ENCODE data around the gene CDC14A. TPM values are rescaled to one million over a fixed set of nuclear protein-coding genes. Genes with fewer than 3 reads are reported as not detected.

The CDC14A gene
- total RNA-seq, 1 experiment from 2014 or later = 6.8 TPM

DNA sequence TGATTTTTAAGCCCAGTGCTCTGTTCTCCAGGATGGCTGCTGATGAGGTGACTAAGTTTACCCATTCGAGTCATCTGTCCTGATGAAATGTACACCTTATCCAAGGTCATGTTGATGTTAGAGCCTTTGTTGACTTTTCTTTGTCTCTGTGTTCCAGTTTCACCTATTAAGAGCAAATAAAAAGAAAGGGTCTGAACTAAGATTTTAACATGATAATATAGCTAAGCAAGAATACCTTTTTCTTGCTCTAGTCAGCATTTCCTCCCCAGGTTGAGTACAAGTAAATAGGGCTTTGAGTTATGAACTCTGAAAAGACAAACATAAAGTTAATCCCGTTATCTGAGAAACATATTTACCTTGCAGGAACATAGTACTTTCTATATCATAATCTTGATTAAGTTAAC, 133.6 kb downstream of the CDC14A start:
- Histone ChIP-seq H3K27me3 (replicated peaks; ENCODE audit: insufficient read depth, low read depth, low read length, poor library complexity) (no peaks in the 10 kb centered on the region), H3K27ac (ENCODE audit: low read depth, low read length, poor library complexity, severe bottlenecking) (no peak overlapping the region), H3K36me3 (ENCODE audit: insufficient read depth, low read length, poor library complexity, severe bottlenecking) (peaks cover 4% of the 10 kb centered on the region), H3K4me1 (ENCODE audit: insufficient read depth, low read length, poor library complexity, severe bottlenecking) (no peaks in the 10 kb centered on the region), H3K9me3 (ENCODE audit: low read depth, low read length, poor library complexity, severe bottlenecking) (no peaks in the 10 kb centered on the region), H3K4me3 (ENCODE audit: low read depth, low read length, poor library complexity, severe bottlenecking) (no peak overlapping the region)
- ChIA-PET POLR2A (ENCODE audit: low non-redundant PET) (no interaction called here), CTCF (no interaction called here)
- DNase-seq (ENCODE audit: low spot score) = no peak
- intact Hi-C loops (cut with micrococcal nuclease; ENCODE audit: unreplicated experiment) = no loop called here
- TF ChIP-seq EZH2 (IDR thresholded peaks at IDR 0.05; ENCODE audit: borderline replicate concordance, low read depth, low read length, poor library complexity, severe bottlenecking) (no peak), CTCF (conservative IDR thresholded peaks at IDR 0.05; ENCODE audit: low read depth, low read length) (no peak)
- no TSS peak for BruUV-seq (replicated peaks)

DNA sequence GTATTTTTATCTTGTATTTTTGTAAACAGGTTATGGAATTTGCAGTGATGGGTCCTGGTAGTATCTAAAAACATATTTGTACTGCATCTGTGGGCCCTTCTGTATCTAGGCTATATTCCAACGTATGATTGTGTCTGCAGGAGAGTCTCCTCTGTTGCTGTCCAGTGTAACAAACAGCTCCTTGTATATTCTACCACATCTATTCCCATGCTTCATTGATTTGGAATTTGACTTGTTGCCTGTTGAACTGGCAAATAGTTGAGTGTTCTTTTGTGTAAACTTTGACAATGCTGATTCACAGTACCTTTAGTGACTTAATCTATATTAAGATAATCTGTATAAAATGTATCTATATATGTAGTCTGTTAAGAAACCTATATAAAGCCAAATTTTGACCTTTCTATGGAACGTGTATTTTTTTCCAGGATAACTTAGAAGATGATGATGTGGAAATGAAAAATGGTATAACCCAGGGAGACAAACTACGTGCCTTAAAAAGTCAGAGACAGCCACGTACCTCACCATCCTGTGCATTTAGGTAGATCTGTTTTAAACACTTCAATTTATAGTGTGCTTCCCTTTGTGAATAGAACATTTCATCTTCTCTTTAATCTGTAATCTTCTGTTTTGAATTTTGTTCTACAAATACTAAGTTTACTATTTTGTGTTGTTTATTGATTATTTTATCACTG, 142.2 kb downstream of the CDC14A start:
- CTCF ChIA-PET = no interaction called here

DNA sequence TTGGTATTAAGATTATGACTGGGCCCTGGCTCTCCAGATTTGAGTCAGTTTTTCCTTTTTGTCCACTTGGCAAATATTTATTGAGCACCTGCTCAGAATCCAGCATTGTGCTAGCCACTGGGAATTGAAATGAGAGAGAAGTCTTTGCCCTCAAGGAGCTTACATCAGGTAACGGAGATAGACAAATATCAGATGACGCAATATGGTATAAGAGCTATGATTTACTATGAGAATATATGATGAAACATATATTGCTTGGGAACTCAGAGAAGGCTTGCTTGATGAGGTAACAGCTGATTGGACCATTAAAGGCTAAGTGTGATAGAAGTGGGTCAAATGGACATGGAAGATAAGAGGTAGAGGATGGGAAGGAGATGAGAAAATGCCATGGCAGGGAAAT, 144.6 kb downstream of the CDC14A start:
- no peaks in the 10 kb centered on the region for H3K27me3 ChIP-seq (replicated peaks; ENCODE audit: insufficient read depth, low read depth, low read length, poor library complexity)
- BruUV-seq (replicated peaks) = no TSS peak
- H3K27ac ChIP-seq (ENCODE audit: low read depth, low read length, poor library complexity, severe bottlenecking) = no peak overlapping the region
- no peak for TF ChIP-seq EZH2 (IDR thresholded peaks at IDR 0.05; ENCODE audit: borderline replicate concordance, low read depth, low read length, poor library complexity, severe bottlenecking)
- TF ChIP-seq CTCF (conservative IDR thresholded peaks at IDR 0.05; ENCODE audit: low read depth, low read length) = no peak
- ChIA-PET POLR2A (ENCODE audit: low non-redundant PET) (no interaction called here), CTCF (no interaction called here)
- no peaks in the 10 kb centered on the region for H3K4me1 ChIP-seq (ENCODE audit: insufficient read depth, low read length, poor library complexity, severe bottlenecking)
- H3K9me3 ChIP-seq (ENCODE audit: low read depth, low read length, poor library complexity, severe bottlenecking) = no peaks in the 10 kb centered on the region
- no peak for DNase-seq (ENCODE audit: low spot score)
- H3K4me3 ChIP-seq (ENCODE audit: low read depth, low read length, poor library complexity, severe bottlenecking) = no peak overlapping the region
- no peaks in the 10 kb centered on the region for H3K36me3 ChIP-seq (ENCODE audit: insufficient read depth, low read length, poor library complexity, severe bottlenecking)
- intact Hi-C loops (cut with micrococcal nuclease; ENCODE audit: unreplicated experiment) = no loop called here

More for the DNA sequence above, 142.2 kb downstream of the CDC14A start:
- H3K9me3 ChIP-seq (ENCODE audit: low read depth, low read length, poor library complexity, severe bottlenecking) = no peaks in the 10 kb centered on the region
- TF ChIP-seq EZH2 (IDR thresholded peaks at IDR 0.05; ENCODE audit: borderline replicate concordance, low read depth, low read length, poor library complexity, severe bottlenecking) (no peak), CTCF (conservative IDR thresholded peaks at IDR 0.05; ENCODE audit: low read depth, low read length) (no peak)
- intact Hi-C loops (cut with micrococcal nuclease; ENCODE audit: unreplicated experiment) = no loop called here
- H3K27ac ChIP-seq (ENCODE audit: low read depth, low read length, poor library complexity, severe bottlenecking) = no peak overlapping the region
- H3K4me1 ChIP-seq (ENCODE audit: insufficient read depth, low read length, poor library complexity, severe bottlenecking) = no peaks in the 10 kb centered on the region
- BruUV-seq (replicated peaks) = no TSS peak
- H3K27me3 ChIP-seq (replicated peaks; ENCODE audit: insufficient read depth, low read depth, low read length, poor library complexity) = no peaks in the 10 kb centered on the region
- no peak overlapping the region for H3K4me3 ChIP-seq (ENCODE audit: low read depth, low read length, poor library complexity, severe bottlenecking)
- H3K36me3 ChIP-seq (ENCODE audit: insufficient read depth, low read length, poor library complexity, severe bottlenecking) = no peaks in the 10 kb centered on the region
- no peak for DNase-seq (ENCODE audit: low spot score)
- POLR2A ChIA-PET (ENCODE audit: low non-redundant PET) = no interaction called here
